Measurements from ENCODE around the gene ZFYVE9. TPM values are rescaled to one million over a fixed set of nuclear protein-coding genes. Genes with fewer than 3 reads are reported as not detected.
"Not testable (repeated sequence)": the region's sequence is repeated elsewhere in the genome, so short reads cannot be mapped to it uniquely, and the experiment has no call there.

ZFYVE9 gene
- polyA plus RNA-seq, 4 donors: 3.6 to 14.2 (median 5.0) TPM

DNA sequence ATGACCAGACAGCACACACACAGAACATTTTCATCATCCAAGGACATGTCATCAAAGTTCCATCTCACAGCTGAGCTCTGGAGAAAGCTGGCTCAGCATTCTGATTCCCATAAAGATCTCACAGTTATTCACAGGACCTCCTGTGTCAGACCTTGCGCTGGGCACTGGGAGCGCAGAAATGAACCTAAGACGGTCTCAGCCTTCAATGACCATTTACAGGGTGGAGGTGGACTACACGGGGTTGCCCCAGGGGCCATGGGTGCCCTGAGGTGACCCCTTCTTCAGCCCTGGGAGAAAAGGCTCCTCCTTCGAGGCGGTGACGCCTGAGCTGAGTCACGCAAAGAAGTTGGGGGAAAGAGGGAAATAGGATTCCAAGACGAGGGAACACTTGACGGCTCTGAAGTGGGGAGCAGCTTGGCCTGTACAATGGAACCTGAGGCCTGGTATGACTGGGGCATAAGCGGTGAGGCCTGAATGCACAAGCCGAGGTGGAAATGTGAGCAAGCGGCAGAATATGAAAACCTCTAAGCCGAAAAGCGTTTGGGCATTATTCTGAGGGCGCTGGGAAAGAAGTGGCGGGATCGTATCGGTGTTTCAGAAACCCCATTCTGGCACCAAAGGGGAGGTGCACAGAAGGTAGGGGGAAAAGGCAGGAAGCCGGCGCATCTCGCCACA is 223.3 kb downstream of the ZFYVE9 start:
- peak overlapping the region; percentile 85 to 98 (median 94) for H3K27ac ChIP-seq (ENCODE audit: low read depth in 1 of 3, low read length in 2 of 3)
- DNase-seq (peak; percentile 62 to 81), FAIRE-seq (no peak)
- 7 to 10% (median 8%) methylated on average over 22 of the region's 22 CpGs for WGBS, 3 donors
- no peaks in the 10 kb centered on the region for H3K9me3 ChIP-seq (ENCODE audit: control insufficient read depth in 2 of 2, insufficient read depth in 1 of 2, low read depth in 1 of 2, low read length in 1 of 2)
- H3K27me3 ChIP-seq (ENCODE audit: control insufficient read depth in 3 of 3, insufficient read depth in 3 of 3, low read length in 3 of 3): no peaks in the 10 kb centered on the region
- H3K4me1 ChIP-seq (ENCODE audit: control insufficient read depth in 3 of 3, insufficient read depth in 2 of 3, low read depth in 1 of 3, low read length in 2 of 3): peaks cover 0 to 10% (median 4%) of the 10 kb centered on the region in 3 donors
- H3K36me3 ChIP-seq (ENCODE audit: control insufficient read depth in 3 of 3, insufficient read depth in 2 of 3, low read depth in 1 of 3, low read length in 3 of 3): peaks cover 5 to 31% (median 11%) of the 10 kb centered on the region in 3 donors
- H3K4me3 ChIP-seq (ENCODE audit: low read depth in 1 of 3, low read length in 3 of 3): peak overlapping the region; percentile 86 to 90 (median 90)

GRCh38 chr1:52365746-52366516 is 224.0 kb downstream of the ZFYVE9 start, which contains the start of gene CC2D1B:
CC2D1B (minus strand) TSS chr1:52366205; CDS start chr1:52364620, 1,585 bp downstream.
- Histone ChIP-seq H3K4me3 (ENCODE audit: low read depth in 1 of 3, low read length in 3 of 3) (peak within 1 kb of the TSS; percentile 86 to 90 (median 90)), H3K27me3 (ENCODE audit: control insufficient read depth in 3 of 3, insufficient read depth in 3 of 3, low read length in 3 of 3) (no peaks in the 10 kb centered on the region), H3K4me1 (ENCODE audit: control insufficient read depth in 3 of 3, insufficient read depth in 2 of 3, low read depth in 1 of 3, low read length in 2 of 3) (peaks cover 0 to 10% (median 4%) of the 10 kb centered on the region in 3 donors), H3K9me3 (ENCODE audit: control insufficient read depth in 2 of 2, insufficient read depth in 1 of 2, low read depth in 1 of 2, low read length in 1 of 2) (no peaks in the 10 kb centered on the region), H3K27ac (ENCODE audit: low read depth in 1 of 3, low read length in 2 of 3) (peak within 1 kb of the TSS; percentile 85 to 98 (median 94)), H3K36me3 (ENCODE audit: control insufficient read depth in 3 of 3, insufficient read depth in 2 of 3, low read depth in 1 of 3, low read length in 3 of 3) (peaks cover under 1 to 23% (median 11%) of the 10 kb centered on the region in 3 donors)
- DNase-seq (peak; percentile 99), FAIRE-seq (no peak)
- WGBS, 3 donors: 0% methylated on average over 44 to 92 of the region's 92 CpGs

GRCh38 chr1:52366517-52366827 is 224.6 kb downstream of the ZFYVE9 start:
- no peak for FAIRE-seq
- peak overlapping the region; percentile 36 to 98 (median 85) for H3K27ac ChIP-seq (ENCODE audit: low read depth in 1 of 3, low read length in 2 of 3)
- 14 to 17% (median 16%) methylated on average over 8 of the region's 8 CpGs for WGBS, 3 donors

DNA sequence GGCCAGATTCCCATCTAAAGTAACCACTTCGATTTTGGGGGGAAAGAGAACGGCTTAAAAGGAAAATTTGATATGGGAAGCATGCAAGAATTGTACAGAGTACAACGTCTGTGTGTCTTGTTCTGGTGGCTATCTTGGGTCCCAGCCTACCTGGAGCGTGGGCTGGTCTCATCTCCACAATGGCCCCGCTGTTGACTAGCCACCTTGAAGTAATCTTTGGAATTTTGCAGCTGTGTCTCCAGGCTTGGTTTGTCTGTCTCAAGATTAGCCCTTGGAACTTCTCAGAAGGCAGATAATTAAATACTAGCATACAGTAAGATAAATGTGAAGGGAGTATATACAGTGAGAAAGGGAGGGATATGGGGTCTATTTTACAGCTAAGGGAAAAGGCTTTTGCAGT is 225.4 kb downstream of the ZFYVE9 start:
- no peak for FAIRE-seq
- WGBS, 3 donors: 93 to 95% (median 94%) methylated on average over 5 of the region's 5 CpGs

More at GRCh38 chr1:52366517-52366827, 224.6 kb downstream of the ZFYVE9 start:
- peaks cover 0 to 10% (median 4%) of the 10 kb centered on the region in 3 donors for H3K4me1 ChIP-seq (ENCODE audit: control insufficient read depth in 3 of 3, insufficient read depth in 2 of 3, low read depth in 1 of 3, low read length in 2 of 3)
- no peaks in the 10 kb centered on the region for H3K27me3 ChIP-seq (ENCODE audit: control insufficient read depth in 3 of 3, insufficient read depth in 3 of 3, low read length in 3 of 3)
- DNase-seq: no peak
- peak overlapping the region; percentile 8 to 90 (median 86) for H3K4me3 ChIP-seq (ENCODE audit: low read depth in 1 of 3, low read length in 3 of 3)
- H3K9me3 ChIP-seq (ENCODE audit: control insufficient read depth in 2 of 2, insufficient read depth in 1 of 2, low read depth in 1 of 2, low read length in 1 of 2): no peaks in the 10 kb centered on the region
- peaks cover 0 to 21% (median 6%) of the 10 kb centered on the region in 3 donors for H3K36me3 ChIP-seq (ENCODE audit: control insufficient read depth in 3 of 3, insufficient read depth in 2 of 3, low read depth in 1 of 3, low read length in 3 of 3)

GRCh38 chr1:52368383-52369172 is 226.7 kb downstream of the ZFYVE9 start:
- peaks cover 0 to 10% (median 4%) of the 10 kb centered on the region in 3 donors for H3K4me1 ChIP-seq (ENCODE audit: control insufficient read depth in 3 of 3, insufficient read depth in 2 of 3, low read depth in 1 of 3, low read length in 2 of 3)
- peak overlapping the region; percentile 3 to 65 (median 34) for H3K4me3 ChIP-seq (ENCODE audit: low read depth in 1 of 3, low read length in 3 of 3)
- H3K36me3 ChIP-seq (ENCODE audit: control insufficient read depth in 3 of 3, insufficient read depth in 2 of 3, low read depth in 1 of 3, low read length in 3 of 3): peaks cover 0 to 15% (median 0%) of the 10 kb centered on the region in 3 donors
- peak overlapping the region in 1 of 3 donors; percentile 71 for H3K27ac ChIP-seq (ENCODE audit: low read depth in 1 of 3, low read length in 2 of 3)
- DNase-seq (peak; percentile 68 to 86), FAIRE-seq (no peak)
- no peaks in the 10 kb centered on the region for H3K27me3 ChIP-seq (ENCODE audit: control insufficient read depth in 3 of 3, insufficient read depth in 3 of 3, low read length in 3 of 3)
- H3K9me3 ChIP-seq (ENCODE audit: control insufficient read depth in 2 of 2, insufficient read depth in 1 of 2, low read depth in 1 of 2, low read length in 1 of 2): no peaks in the 10 kb centered on the region
- WGBS, 3 donors: 3 to 7% (median 7%) methylated on average over 40 to 51 of the region's 51 CpGs

More for the DNA sequence above, 225.4 kb downstream of the ZFYVE9 start:
- no peaks in the 10 kb centered on the region for H3K27me3 ChIP-seq (ENCODE audit: control insufficient read depth in 3 of 3, insufficient read depth in 3 of 3, low read length in 3 of 3)
- DNase-seq: no peak
- peaks cover 0 to 13% (median 3%) of the 10 kb centered on the region in 3 donors for H3K36me3 ChIP-seq (ENCODE audit: control insufficient read depth in 3 of 3, insufficient read depth in 2 of 3, low read depth in 1 of 3, low read length in 3 of 3)
- H3K4me1 ChIP-seq (ENCODE audit: control insufficient read depth in 3 of 3, insufficient read depth in 2 of 3, low read depth in 1 of 3, low read length in 2 of 3): peaks cover 0 to 10% (median 4%) of the 10 kb centered on the region in 3 donors
- H3K27ac ChIP-seq (ENCODE audit: low read depth in 1 of 3, low read length in 2 of 3): no peak overlapping the region
- no peaks in the 10 kb centered on the region for H3K9me3 ChIP-seq (ENCODE audit: control insufficient read depth in 2 of 2, insufficient read depth in 1 of 2, low read depth in 1 of 2, low read length in 1 of 2)
- no peak overlapping the region for H3K4me3 ChIP-seq (ENCODE audit: low read depth in 1 of 3, low read length in 3 of 3)

- not testable (repeated sequence) for H3K4me3 ChIP-seq (ENCODE audit: low read depth in 1 of 3, low read length in 3 of 3); H3K27ac ChIP-seq (ENCODE audit: low read depth in 1 of 3, low read length in 2 of 3); FAIRE-seq; H3K4me1 ChIP-seq (ENCODE audit: control insufficient read depth in 3 of 3, insufficient read depth in 2 of 3, low read depth in 1 of 3, low read length in 2 of 3); H3K9me3 ChIP-seq (ENCODE audit: control insufficient read depth in 2 of 2, insufficient read depth in 1 of 2, low read depth in 1 of 2, low read length in 1 of 2); H3K27me3 ChIP-seq (ENCODE audit: control insufficient read depth in 3 of 3, insufficient read depth in 3 of 3, low read length in 3 of 3); DNase-seq
- WGBS, 3 donors: 80 to 89% (median 86%) methylated on average over 1 of the region's 1 CpG
- H3K36me3 ChIP-seq (ENCODE audit: control insufficient read depth in 3 of 3, insufficient read depth in 2 of 3, low read depth in 1 of 3, low read length in 3 of 3): peaks cover 0 to 12% (median 0%) of the 10 kb centered on the region in 3 donors
Measured at GRCh38 chr1:52369851-52370250, 228.0 kb downstream of the ZFYVE9 start.

DNA sequence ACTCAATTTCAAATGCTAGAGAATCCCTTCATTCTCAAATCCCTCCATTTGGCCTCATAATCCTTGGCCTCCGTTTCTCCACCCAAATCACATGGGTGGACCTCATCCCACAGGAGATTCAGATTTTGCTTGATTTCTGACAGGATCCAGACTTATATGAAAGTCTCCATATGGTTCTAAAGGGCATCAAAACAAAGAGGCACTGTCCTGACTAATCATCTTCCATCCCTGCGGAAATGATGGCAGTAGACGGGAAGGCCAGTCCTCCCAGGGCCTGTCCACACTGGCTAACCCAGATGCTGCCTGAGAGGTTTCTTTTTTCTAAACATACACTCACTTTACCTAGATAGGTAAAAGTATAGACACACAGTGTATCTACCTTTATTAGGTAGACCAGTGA is 243.5 kb downstream of the ZFYVE9 start:
- DNase-seq: no peak
- no peak for FAIRE-seq
- 94 to 96% (median 96%) methylated on average over 3 of the region's 3 CpGs for WGBS, 3 donors
- Histone ChIP-seq H3K4me3 (ENCODE audit: low read depth in 1 of 3, low read length in 3 of 3) (no peak overlapping the region), H3K36me3 (ENCODE audit: control insufficient read depth in 3 of 3, insufficient read depth in 2 of 3, low read depth in 1 of 3, low read length in 3 of 3) (peaks cover 0 to 30% (median 6%) of the 10 kb centered on the region in 3 donors), H3K4me1 (ENCODE audit: control insufficient read depth in 3 of 3, insufficient read depth in 2 of 3, low read depth in 1 of 3, low read length in 2 of 3) (no peaks in the 10 kb centered on the region), H3K27ac (ENCODE audit: low read depth in 1 of 3, low read length in 2 of 3) (no peak overlapping the region), H3K27me3 (ENCODE audit: control insufficient read depth in 3 of 3, insufficient read depth in 3 of 3, low read length in 3 of 3) (no peaks in the 10 kb centered on the region), H3K9me3 (ENCODE audit: control insufficient read depth in 2 of 2, insufficient read depth in 1 of 2, low read depth in 1 of 2, low read length in 1 of 2) (no peaks in the 10 kb centered on the region)

GRCh38 chr1:52386458-52386857 is 244.6 kb downstream of the ZFYVE9 start:
- Histone ChIP-seq H3K36me3 (ENCODE audit: control insufficient read depth in 3 of 3, insufficient read depth in 2 of 3, low read depth in 1 of 3, low read length in 3 of 3) (peaks cover 0 to 29% (median 4%) of the 10 kb centered on the region in 3 donors), H3K27me3 (ENCODE audit: control insufficient read depth in 3 of 3, insufficient read depth in 3 of 3, low read length in 3 of 3) (no peaks in the 10 kb centered on the region), H3K27ac (ENCODE audit: low read depth in 1 of 3, low read length in 2 of 3) (no peak overlapping the region), H3K9me3 (ENCODE audit: control insufficient read depth in 2 of 2, insufficient read depth in 1 of 2, low read depth in 1 of 2, low read length in 1 of 2) (no peaks in the 10 kb centered on the region), H3K4me3 (ENCODE audit: low read depth in 1 of 3, low read length in 3 of 3) (no peak overlapping the region), H3K4me1 (ENCODE audit: control insufficient read depth in 3 of 3, insufficient read depth in 2 of 3, low read depth in 1 of 3, low read length in 2 of 3) (no peaks in the 10 kb centered on the region)
- DNase-seq (no peak), FAIRE-seq (no peak)
- WGBS, 3 donors: 89 to 93% (median 91%) methylated on average over 5 of the region's 5 CpGs

Measured in small intestine (tissue), 7 donors.